LHCN-M2 (cell line): Measurements from ENCODE around the gene MX2. TPM values are rescaled to one million over a fixed set of nuclear protein-coding genes. Genes with fewer than 3 reads are reported as not detected.
A peak's percentile ranks its signal among the peaks of the same experiment; 100 is the strongest.
"Not testable (repeated sequence)": the region's sequence is repeated elsewhere in the genome, so short reads cannot be mapped to it uniquely, and the experiment has no call there.

ENCODE experiments used
- DNase-seq: peaks from one replicate; pipeline ENCODE4 v3.0.0-alpha.2; 2012; ENCODE audit warnings: low read depth
- total RNA-seq: library from RNA; depleted of rRNA; stranded (reverse); fragments of >200 nt; gene quantifications from 2 replicates; pipeline ENCODE4 v1.2.3, GENCODE V29; 2014

The MX2 gene
- total RNA-seq, 1 experiment from 2014 or later, result 0.69 TPM

DNA sequence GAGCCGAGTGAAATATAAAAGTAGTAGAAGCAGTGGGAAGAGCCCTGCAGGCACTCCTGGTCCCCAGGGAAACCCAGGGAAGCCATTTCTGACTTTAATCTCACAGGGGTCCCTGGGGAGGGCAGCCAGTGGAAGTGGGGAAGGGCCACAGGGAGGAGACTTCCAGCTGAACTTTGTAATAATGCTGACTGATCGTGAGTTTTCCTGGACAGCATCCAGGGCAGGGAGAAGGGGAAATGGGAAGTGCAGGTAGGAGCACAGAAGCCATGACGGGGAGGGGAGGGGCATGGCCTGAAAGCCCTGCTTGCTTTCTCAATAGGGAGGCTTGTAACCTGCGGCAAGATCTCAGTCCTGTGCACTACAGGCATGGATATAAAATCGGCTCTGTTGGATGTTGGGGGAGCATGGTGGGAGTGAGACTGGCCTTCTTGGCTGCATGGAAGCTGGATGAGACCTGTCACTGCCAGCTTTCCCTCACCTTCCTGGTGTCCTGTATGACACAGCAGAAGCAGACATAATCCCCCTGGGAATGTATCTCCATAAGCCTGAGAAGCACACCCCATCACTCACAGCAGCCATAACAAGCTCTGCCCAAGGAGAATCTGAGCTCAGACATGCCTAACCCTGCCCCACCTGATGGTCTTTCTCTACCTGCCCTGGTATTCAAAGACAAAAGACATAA is 49.1 kb downstream of the MX2 start:
- DNase-seq, result no peak

DNA sequence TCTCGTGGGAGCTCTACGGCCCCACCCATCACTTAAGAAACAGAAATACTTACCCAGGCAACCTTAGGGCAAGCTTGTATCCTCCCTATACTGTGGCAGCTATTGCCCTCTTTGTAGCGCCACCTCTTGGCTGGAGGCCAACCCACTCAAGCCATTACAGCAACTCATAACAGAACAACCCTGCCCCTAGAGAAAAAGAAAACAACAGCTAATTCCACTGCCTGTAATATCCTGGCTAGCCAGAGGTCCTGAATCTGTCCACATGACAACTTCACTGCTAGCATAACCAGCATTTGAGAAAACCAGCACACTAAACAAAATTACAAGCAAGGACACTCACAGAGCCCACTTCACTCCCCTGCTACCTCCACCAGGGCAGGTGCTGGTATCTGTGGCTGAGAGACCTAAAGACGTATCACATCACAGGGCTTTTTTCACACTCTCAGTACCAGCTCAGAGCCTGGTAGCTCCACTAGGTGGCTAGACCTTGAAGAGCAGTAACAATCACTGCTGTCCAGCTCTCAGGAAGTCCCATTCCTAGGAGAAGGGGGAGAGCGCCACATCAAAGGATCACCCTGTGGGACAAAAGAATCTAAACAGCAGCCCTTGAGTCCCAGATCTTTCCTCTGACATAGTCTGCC is 49.7 kb downstream of the MX2 start:
- DNase-seq, result no peak

DNA sequence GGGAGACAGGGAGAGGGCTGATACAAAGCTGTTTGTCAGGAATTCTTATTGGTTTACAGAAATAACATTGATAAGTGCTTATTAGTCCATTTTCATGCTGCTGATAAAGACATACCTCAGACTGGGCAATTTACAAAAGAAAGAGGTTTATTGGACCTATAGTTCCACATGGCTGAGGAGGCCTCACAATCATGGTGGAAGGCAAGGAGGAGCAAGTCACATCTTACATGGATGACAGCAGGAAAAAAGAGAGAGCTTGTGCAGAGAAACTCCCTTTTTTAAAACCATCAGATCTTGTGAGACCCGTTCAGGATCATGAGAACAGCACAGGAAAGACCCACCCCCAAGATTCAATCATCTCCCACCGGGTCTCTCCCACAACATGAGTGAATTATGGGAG is 55.7 kb downstream of the MX2 start:
- not testable (repeated sequence) for DNase-seq

DNA sequence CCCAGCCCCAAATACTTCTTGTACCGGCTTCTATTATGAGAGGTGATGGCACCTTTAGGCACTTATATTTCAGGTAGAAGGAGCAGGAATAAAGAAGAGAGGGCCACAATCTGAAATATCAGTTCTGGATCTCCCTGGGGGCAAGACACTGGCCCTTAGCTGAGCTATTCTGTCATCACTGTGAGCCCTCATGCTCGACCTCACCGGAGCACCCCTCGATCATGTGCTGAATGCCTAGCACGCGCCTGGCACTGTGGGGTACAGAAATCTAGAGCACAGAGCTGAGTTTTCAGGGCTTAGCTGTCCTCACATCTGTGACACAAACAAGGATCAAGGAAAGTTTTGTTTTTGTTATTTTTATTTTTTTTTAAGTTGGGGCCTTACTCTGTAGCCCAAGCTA is 56.6 kb downstream of the MX2 start:
- DNase-seq, result no peak

DNA sequence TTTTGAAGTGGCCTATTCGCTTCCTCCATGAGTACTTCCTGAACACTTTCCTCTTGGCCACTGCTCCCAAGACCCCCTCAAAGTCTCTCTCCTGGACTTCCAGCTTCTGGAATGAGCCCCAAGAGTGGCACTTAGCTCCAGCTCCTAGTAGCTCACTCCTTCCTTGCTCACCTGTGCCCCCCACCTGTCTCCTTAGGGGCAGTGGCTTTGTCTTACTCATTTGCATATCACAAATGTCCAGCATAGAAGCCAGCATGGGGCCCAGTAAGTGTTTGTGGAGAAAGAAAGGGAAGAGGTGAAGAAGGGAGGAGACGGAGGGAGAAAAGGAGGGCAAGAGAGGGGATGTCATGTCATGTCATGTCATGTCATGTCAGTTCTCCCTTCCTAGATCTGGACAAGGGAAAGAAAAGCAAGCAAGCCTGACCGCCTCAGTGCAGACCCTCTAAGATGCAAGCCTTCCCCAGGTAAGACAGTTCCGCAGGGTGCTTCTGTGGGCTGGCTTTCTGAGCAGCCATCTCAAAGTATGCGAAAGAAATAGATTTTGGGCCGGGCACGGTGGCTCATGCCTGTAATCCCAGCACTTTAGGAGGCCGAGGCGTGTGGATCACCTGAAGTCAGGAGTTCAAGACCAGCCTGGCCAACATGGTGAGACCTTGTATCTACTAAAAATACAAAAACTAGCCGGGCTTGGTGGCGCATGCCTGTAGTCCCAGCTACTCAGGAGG is 57.3 kb downstream of the MX2 start:
- no peak for DNase-seq

DNA sequence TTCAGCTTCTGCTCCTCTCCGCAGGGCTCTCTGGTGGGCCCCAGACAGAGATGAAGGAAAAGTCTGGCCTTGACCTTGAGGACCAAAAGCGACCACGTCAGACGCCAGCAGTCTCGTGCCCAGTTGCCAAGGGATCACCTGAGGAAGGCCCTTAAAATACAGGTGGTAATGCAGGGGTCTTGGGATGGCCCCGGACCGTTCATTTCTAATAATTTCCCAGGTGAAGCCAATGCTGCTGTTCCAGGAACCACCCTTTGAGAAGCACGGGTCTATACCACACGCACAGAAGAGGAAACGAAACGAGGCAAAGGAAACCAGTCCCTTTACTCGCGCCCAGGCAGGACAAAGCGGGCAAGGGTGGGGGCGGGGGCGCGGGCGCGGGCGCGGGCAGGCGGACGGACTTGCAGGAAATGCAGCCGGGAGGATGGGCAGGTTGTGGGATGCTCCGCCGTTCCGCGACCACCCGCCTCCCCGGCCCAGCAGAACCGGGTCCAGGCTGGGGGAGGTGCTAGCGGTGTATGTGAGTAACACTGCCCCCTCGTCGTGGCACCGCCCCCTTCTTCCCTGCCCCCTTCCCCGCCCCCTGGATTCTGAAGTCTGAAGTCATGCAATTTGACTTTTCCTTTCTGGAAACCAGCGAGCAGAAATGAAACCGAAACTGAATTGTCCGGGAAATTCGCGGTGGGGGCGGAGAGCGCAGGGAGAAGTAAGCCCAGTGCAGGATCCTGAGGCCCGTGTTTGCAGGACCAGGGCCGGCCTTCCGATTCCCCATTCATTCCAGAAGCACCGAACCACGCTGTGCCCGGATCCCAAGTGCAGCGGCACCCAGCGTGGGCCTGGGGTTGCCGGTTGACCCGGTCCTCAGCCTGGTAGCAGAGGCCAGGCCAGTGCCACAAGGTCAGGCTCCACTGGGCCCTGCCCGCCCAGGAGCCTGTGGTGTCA is 58.4 kb downstream of the MX2 start:
- DNase-seq, result peak; percentile 86

DNA sequence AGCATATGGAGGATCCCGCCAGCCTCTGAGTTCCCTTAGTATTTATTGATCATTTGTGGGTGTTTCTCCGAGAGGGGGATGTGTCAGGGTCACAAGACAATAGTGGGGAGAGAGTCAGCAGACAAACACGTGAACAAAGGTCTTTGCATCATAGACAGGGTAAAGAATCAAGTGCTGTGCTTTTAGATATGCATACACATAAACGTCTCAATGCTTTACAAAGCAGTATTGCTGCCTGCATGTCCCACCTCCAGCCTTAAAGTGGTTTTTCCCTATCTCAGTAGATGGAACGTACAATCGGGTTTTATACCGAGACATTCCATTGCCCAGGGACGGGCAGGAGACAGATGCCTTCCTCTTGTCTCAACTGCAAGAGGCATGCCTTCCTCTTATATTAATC is 59.2 kb downstream of the MX2 start:
- not testable (repeated sequence) for DNase-seq

DNA sequence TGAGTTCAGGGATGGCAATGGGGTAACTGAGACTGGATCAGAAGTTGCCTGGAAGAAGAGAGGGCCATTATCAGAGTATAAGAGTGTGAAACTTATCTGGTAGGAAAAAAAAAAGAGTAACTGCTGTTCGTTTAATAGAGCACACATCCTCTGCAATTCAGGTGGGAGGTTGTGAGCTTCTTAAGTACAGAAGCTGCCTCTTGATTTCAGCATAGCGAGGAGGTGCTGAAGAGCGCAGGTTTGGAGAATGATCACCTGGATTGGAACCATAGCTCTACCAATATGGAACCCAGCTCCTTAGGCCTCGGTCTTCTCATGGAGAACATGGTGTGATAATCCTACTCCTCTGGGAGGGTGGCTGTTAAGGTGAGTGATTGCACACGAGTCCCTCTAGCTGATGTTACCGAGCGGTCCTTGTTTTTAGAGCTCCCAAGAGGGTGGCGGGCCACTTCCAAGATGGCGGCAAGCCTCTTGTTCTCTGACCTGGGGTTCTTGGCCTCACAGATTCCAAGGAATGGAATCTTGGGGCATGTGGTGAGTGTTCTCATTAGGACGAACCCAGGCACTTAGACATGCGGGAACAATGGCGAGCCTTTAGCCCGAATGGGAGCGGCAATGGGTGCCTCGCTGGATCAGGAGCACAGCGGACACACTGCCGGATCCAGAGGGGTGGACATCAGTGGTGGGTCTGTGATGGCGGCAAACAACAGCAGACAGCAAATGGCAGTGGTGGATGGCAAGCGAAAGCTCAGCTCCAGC is 60.9 kb downstream of the MX2 start:
- no peak for DNase-seq

DNA sequence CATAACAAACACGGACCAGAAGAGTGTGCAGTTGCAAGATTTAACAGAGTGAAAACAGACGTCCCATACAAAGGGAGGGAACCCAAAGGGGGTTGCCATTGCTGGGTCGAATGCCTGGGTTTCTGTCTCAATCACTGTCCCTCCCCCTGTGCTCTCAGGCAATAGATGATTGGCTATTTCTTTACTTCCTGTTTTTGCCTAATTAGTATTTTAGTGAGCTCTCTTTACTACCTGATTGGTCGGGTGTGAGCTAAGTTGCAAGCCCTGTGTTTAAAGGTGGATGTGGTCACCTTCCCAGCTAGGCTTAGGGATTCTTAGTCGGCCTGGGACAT is 61.4 kb downstream of the MX2 start:
- DNase-seq, result not testable (repeated sequence)

DNA sequence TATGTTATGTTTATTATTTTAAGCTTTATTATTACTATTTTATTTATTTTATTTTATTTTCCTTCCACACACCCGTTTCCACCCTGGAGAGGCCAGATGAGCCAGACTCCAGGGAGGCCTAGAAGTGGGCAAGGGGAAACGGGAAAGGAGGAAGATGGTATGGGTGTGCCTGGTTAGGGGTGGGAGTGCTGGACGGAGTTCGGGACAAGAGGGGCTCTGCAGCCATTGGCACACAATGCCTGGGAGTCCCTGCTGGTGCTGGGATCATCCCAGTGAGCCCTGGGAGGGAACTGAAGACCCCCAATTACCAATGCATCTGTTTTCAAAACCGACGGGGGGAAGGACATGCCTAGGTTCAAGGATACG is 63.7 kb downstream of the MX2 start:
- no peak for DNase-seq

DNA sequence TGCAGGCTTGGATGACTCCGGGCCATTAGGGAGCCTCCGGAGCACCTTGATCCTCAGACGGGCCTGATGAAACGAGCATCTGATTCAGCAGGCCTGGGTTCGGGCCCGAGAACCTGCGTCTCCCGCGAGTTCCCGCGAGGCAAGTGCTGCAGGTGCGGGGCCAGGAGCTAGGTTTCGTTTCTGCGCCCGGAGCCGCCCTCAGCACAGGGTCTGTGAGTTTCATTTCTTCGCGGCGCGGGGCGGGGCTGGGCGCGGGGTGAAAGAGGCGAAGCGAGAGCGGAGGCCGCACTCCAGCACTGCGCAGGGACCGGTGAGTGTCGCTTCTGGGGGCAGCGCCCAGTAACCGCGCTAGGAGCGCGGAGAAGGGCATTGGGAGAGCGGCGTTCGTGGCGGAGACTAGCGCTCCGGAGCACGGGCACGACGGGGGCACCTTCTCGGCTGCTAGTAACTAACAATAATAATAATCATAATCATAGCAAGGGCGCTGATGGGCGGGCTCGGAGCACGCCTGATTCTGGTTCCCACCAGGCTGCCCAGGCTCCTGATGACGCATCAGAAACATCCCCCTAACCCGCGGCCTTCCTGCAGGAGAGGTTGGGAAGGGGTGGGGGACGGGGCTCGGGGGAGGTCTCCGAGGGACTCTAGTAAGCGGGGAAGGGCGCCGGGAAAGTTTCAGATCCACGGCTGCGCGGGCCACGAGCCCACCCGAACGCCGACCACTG is 64.3 kb downstream of the MX2 start, which contains the start of gene MX1:
Gene MX1, plus strand, starts transcription at position 286 of the 722 bp plus-strand sequence. CDS start 5,832 bp downstream, outside the sequence.
- DNase-seq, result no peak

DNA sequence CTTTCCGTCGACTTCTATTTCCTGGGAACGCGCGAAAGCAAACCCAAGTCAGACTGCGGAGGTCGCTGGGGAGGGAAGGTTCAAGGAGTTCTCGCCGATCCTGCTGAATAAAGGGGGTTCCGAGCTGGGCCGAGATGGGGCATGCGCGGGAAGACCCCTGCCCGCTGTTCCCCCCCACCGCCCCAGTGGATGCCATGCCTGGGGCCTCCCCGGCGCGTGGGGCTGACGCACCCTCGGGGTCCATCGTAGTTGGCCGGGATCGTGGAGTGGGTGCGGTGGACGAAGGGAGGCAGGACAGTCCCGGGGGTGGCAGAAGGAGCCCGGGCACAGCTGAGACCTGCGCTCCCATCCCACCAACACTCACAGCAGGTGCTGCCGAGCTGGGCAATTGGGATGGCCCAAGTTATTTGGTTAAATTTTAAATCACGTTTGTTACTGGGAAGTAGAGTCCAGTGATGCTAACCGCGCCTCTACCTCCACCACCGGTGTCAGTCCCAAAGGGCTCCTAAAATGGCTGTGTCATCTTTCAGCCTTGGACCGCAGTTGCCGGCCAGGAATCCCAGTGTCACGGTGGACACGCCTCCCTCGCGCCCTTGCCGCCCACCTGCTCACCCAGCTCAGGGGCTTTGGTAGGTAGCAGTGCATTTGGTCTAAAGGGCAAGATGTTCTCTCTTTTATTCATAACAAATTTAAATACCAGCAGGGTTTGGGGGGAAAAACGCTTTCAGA is 65.0 kb downstream of the MX2 start:
- no peak for DNase-seq

DNA sequence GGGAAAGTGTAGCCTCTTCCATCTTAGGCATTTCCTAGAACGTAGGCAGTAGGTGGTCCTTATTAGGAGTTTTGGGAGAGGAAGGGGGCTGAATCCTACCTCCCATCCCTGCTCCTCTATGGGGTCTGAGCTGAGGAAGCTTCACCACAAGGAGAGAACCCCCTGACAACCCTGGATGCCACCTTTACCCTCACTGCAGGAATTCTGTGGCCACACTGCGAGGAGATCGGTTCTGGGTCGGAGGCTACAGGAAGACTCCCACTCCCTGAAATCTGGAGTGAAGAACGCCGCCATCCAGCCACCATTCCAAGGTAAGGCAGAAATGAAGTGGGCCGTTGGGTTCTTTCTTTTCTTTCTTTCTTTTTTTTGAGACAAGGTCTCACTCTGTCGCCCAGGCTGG is 65.7 kb downstream of the MX2 start:
- DNase-seq, result no peak

DNA sequence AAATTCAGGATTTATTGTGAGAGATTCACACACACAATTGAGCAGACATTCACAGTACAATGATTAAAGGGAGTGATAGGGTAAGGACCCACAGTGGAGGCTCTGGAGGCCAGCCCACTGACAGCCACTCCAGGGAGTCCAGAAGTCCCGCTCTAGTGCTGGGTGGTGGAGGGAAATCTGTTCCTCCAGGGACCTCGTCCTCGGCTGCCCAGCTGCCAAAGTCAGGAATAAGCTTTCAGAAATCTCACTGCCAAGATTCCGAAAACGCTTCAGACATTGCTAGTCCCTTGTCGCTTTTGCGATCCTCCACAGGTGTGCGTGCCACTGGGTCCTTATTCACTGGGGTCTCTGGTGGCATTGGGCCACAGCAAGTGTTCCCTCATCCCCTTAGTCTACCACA is 66.5 kb downstream of the MX2 start:
- DNase-seq, result no peak

DNA sequence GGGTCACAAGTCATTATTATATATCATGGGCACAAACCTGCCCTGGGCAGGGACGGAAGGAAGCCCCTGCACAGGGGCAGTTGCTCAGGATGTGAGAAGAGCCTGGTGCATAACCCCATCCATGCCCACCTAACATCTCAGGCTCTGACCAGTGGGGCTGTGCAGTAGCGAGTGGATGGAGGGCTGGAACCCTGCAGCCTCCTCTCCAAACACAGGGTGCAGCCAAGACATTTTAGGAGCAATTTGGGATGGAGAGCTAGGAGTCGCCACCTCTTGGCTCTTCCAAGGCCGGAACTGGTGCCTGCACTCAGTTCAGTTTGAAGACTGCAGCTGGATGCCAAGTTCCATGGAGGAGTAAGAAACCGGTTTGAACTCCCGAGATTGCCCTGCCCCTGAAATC is 67.0 kb downstream of the MX2 start:
- no peak for DNase-seq

DNA sequence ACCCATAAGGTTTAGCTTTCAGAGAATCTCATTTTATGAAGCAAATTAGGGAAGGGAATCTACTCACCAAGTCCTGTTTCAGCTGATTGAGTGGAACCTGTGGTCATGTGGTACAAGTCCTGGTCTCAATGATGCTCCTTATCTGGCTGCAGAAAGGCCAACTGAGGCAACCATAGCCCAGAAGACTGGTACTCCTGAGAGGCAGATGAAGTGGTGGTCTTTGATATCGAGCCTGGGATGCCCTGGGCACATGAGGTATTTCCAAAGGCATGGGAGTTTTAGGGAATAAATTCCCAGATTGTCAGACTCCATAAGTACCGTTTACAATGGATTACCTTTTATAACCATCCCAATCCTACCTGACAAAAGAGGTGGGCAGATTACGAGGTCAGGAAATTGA is 67.5 kb downstream of the MX2 start:
- no peak for DNase-seq

DNA sequence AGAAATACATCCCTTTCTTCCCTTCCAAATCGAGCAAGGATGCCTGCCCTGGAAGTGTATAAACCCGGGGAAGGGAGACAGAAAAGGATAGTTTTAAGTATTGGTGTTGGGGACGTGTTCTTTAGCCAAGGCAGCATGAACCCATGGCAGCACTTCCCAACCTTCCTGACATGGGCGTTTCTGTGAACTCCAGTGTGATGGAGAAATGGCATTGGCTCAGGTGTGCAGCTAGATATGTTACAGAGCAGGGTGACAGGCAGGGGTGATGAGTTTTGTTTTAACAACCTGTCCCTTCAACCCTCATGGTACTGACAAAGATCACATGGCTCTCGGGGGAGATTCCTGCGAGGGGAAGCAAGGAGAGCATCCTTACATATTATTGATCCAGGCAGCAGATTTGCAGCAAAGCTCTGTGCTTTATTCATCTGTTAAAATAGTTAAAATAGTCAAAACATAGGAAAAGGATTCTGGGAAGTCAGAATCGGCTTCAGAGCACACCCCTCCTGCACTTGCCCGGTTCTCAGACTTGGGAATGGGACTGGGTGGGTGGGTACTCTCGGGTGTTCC is 68.2 kb downstream of the MX2 start:
- DNase-seq, result no peak

DNA sequence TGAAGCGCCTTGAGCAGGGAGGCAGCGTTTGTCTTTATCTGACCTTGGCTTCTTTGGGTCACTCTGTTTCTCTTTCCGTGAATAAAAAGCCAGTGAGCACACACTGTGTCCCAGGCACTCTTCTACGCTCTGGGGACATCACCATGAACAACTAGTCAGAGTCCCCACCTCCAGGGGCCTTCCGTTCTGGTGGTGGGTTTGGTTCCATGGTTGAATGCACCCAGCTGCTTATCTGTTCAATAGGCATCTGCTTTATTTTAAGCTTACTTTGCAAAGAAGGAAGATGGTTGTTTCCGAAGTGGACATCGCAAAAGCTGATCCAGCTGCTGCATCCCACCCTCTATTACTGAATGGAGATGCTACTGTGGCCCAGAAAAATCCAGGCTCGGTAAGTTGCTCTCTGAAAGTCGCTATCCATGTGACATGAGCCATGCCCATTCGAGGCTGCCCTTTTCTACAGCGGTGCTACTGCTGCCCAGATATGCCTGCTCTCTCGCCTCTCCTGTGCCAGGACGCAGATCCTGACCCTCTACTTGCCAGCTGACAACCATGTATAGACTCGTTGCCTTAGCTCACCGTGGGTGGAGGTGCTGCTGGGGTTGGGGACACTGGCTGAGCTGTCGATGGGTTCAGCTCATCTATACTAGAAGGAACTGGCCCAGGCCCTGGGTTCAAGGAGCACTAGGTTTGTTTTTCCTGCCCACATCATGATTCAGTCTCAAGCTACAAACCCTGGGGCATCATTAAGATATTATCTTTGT is 70.1 kb downstream of the MX2 start:
- DNase-seq, result no peak
